Measurements from ENCODE around the gene EIF1AX. TPM values are rescaled to one million over a fixed set of nuclear protein-coding genes. Genes with fewer than 3 reads are reported as not detected.

Gene EIF1AX
- total and polyA plus RNA-seq, 2 of the 13 experiments (the other 11 are each of a cell fraction or from before 2014, with no cell fraction given), result 35.1 to 82.7 TPM

DNA sequence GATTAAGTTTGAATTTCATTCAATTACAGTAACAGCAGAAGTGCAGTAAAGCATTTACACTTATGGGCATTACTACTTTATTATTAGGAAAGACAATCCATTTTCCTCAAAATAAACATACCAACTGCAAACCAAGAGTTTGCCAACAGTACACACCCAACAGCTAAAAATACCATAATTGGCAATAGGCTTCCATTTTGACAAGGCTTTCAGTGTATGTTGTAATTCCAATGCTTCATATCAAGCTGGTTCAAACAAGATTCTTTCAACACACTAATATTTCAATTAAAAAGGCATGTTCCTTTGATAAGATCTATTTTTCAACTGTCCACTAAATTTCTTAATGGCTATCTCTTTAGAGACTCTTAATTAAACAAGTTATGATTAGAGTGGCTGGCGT lies 12.1 kb downstream of the EIF1AX start:
- H3K36me3 ChIP-seq (replicated peaks in 1 of 2; ENCODE audit: control insufficient read depth in 1 of 2, insufficient read depth in 2 of 2, low read length in 2 of 2), result peaks cover 0 to 15% of the 10 kb centered on the region in 2 experiments; a peak in 2 of 5 replicates
- no peak overlapping the region for H3K9ac ChIP-seq (ENCODE audit: insufficient read depth, low read depth, low read length)
- no peak overlapping the region for H2AFZ ChIP-seq (ENCODE audit: low read length)
- FAIRE-seq, result no peak
- DNase-seq (ENCODE audit: low spot score), result no peak
- in situ Hi-C loops (cut with HindIII; ENCODE audit: extremely low pct_ligation_motif_present, low pct_unique_long_range_greater_than_20kb) (no loop called here), intact Hi-C loops (cut with micrococcal nuclease; ENCODE audit: unreplicated experiment) (no loop called here)
- ATAC-seq, result no peak
- H3K4me3 ChIP-seq (replicated peaks in 1 of 3; ENCODE audit: insufficient read depth in 1 of 3, low read depth in 2 of 3, low read length in 3 of 3), result no peak overlapping the region
- H3K79me2 ChIP-seq (ENCODE audit: insufficient read depth, low read length), result no peaks in the 10 kb centered on the region
- CTCF ChIA-PET (ENCODE audit: low intra/inter-chr PET ratio, low total read pairs), result no interaction called here
- POLR2A ChIA-PET, result no interaction called here
- TF ChIP-seq, protein P1, sequence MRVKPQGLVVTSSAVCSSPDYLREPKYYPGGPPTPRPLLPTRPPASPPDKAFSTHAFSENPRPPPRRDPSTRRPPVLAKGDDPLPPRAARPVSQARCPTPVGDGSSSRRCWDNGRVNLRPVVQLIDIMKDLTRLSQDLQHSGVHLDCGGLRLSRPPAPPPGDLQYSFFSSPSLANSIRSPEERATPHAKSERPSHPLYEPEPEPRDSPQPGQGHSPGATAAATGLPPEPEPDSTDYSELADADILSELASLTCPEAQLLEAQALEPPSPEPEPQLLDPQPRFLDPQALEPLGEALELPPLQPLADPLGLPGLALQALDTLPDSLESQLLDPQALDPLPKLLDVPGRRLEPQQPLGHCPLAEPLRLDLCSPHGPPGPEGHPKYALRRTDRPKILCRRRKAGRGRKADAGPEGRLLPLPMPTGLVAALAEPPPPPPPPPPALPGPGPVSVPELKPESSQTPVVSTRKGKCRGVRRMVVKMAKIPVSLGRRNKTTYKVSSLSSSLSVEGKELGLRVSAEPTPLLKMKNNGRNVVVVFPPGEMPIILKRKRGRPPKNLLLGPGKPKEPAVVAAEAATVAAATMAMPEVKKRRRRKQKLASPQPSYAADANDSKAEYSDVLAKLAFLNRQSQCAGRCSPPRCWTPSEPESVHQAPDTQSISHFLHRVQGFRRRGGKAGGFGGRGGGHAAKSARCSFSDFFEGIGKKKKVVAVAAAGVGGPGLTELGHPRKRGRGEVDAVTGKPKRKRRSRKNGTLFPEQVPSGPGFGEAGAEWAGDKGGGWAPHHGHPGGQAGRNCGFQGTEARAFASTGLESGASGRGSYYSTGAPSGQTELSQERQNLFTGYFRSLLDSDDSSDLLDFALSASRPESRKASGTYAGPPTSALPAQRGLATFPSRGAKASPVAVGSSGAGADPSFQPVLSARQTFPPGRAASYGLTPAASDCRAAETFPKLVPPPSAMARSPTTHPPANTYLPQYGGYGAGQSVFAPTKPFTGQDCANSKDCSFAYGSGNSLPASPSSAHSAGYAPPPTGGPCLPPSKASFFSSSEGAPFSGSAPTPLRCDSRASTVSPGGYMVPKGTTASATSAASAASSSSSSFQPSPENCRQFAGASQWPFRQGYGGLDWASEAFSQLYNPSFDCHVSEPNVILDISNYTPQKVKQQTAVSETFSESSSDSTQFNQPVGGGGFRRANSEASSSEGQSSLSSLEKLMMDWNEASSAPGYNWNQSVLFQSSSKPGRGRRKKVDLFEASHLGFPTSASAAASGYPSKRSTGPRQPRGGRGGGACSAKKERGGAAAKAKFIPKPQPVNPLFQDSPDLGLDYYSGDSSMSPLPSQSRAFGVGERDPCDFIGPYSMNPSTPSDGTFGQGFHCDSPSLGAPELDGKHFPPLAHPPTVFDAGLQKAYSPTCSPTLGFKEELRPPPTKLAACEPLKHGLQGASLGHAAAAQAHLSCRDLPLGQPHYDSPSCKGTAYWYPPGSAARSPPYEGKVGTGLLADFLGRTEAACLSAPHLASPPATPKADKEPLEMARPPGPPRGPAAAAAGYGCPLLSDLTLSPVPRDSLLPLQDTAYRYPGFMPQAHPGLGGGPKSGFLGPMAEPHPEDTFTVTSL (CRISPR knock-in tag; IDR thresholded peaks at IDR 0.05; ENCODE audit: borderline replicate concordance), result no peak
- TF ChIP-seq SATB2 (CRISPR knock-in tag; IDR thresholded peaks at IDR 0.05) (no peak), HES4 (CRISPR knock-in tag; IDR thresholded peaks at IDR 0.05; ENCODE audit: borderline replicate concordance) (no peak), EED (CRISPR knock-in tag; IDR thresholded peaks at IDR 0.05) (no peak)
- TF ChIP-seq, protein P2, sequence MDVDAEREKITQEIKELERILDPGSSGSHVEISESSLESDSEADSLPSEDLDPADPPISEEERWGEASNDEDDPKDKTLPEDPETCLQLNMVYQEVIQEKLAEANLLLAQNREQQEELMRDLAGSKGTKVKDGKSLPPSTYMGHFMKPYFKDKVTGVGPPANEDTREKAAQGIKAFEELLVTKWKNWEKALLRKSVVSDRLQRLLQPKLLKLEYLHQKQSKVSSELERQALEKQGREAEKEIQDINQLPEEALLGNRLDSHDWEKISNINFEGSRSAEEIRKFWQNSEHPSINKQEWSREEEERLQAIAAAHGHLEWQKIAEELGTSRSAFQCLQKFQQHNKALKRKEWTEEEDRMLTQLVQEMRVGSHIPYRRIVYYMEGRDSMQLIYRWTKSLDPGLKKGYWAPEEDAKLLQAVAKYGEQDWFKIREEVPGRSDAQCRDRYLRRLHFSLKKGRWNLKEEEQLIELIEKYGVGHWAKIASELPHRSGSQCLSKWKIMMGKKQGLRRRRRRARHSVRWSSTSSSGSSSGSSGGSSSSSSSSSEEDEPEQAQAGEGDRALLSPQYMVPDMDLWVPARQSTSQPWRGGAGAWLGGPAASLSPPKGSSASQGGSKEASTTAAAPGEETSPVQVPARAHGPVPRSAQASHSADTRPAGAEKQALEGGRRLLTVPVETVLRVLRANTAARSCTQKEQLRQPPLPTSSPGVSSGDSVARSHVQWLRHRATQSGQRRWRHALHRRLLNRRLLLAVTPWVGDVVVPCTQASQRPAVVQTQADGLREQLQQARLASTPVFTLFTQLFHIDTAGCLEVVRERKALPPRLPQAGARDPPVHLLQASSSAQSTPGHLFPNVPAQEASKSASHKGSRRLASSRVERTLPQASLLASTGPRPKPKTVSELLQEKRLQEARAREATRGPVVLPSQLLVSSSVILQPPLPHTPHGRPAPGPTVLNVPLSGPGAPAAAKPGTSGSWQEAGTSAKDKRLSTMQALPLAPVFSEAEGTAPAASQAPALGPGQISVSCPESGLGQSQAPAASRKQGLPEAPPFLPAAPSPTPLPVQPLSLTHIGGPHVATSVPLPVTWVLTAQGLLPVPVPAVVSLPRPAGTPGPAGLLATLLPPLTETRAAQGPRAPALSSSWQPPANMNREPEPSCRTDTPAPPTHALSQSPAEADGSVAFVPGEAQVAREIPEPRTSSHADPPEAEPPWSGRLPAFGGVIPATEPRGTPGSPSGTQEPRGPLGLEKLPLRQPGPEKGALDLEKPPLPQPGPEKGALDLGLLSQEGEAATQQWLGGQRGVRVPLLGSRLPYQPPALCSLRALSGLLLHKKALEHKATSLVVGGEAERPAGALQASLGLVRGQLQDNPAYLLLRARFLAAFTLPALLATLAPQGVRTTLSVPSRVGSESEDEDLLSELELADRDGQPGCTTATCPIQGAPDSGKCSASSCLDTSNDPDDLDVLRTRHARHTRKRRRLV (CRISPR knock-in tag; IDR thresholded peaks at IDR 0.05), result no peak
- no TSS peak for BruUV-seq (replicated peaks)
- H3K4me1 ChIP-seq (ENCODE audit: insufficient read depth, low read length), result peaks cover 10% of the 10 kb centered on the region
- H3K27ac ChIP-seq (ENCODE audit: extremely low read length, insufficient read depth, low read length), result no peak overlapping the region
- no peaks in the 10 kb centered on the region for H3K9me3 ChIP-seq (ENCODE audit: low read length)
- H4K20me1 ChIP-seq (ENCODE audit: insufficient read depth, low read length), result 0 out of 2 replicates have a peak, but pooled peaks cover 4% of the 10 kb centered on the region
- H3K27me3 ChIP-seq (ENCODE audit: control insufficient read depth in 1 of 2, insufficient read depth in 2 of 2, low read length in 2 of 2), result no peaks in the 10 kb centered on the region
- 100% methylated on average over 1 of the region's 1 CpG for WGBS (ENCODE audit: low lambda C conversion rate)
- no peak overlapping the region for H3K4me2 ChIP-seq (ENCODE audit: low read depth, low read length)
